Upper lobe of right lung (tissue), 1 donor: ENCODE measurements around the gene SMIM35. TPM values are rescaled to one million over a fixed set of nuclear protein-coding genes. Genes with fewer than 3 reads are reported as not detected.

Experiments used
- ATAC-seq: fragments of 200-7000 bp; cut with Tn5 transposase; one replicate; pipeline ENCODE4 v1.9.1; 2020; ENCODE audit warnings: mild to moderate bottlenecking, moderate library complexity
- DNase-seq: peaks from one replicate; pipeline ENCODE4 v3.0.0-alpha.2; 2020
- H3K27ac ChIP-seq: fragments of 200-600 bp; one replicate; pipeline ENCODE4 v1.8.0; 2022
- H3K27me3 ChIP-seq: fragments of 200-600 bp; one replicate; pipeline ENCODE4 v1.8.0; 2022; ENCODE audit warnings: mild to moderate bottlenecking
- H3K36me3 ChIP-seq: fragments of 200-600 bp; one replicate; pipeline ENCODE4 v1.8.0; 2022
- H3K4me1 ChIP-seq: fragments of 200-600 bp; one replicate; pipeline ENCODE4 v1.8.0; 2022
- H3K4me3 ChIP-seq: fragments of 200-600 bp; one replicate; pipeline ENCODE4 v1.8.0; 2022; ENCODE audit warnings: mild to moderate bottlenecking
- H3K9me3 ChIP-seq: fragments of 200-600 bp; one replicate; pipeline ENCODE4 v1.8.0; 2022
- CTCF ChIP-seq: fragments of 200-600 bp; IDR thresholded peaks from one replicate; pipeline ENCODE4 v1.8.0; 2022; ENCODE audit warnings: antibody characterized with exemption
- intact Hi-C: fragments of 100-400 bp; cut with DNase I; formaldehyde crosslinking; loops from one replicate; pipeline ENCODE4 v1.11.0; 2022
- total RNA-seq: library from RNA; stranded (reverse); fragmentation: NEBNext Ultra II Directional; extraction: Animal tissue kit (Norgen Biotek cat#: 25700); gene quantifications from one replicate; pipeline ENCODE4 v1.2.1, GENCODE V29; 2021
- donor health status: DM: no; HTN: yes; CAD: no; lungs with severe emphysema.

SMIM35 gene
- total RNA-seq, 1 donor from 2014 or later: not detected

- Histone ChIP-seq H3K27me3 (no peaks in the 10 kb centered on the region), H3K9me3 (no peaks in the 10 kb centered on the region), H3K36me3 (no peaks in the 10 kb centered on the region), H3K4me3 (no peak overlapping the region), H3K27ac (no peak overlapping the region), H3K4me1 (no peaks in the 10 kb centered on the region)
- ATAC-seq (no peak), DNase-seq (no peak)
- intact Hi-C loops: no loop called here
- no peak for TF ChIP-seq CTCF
Measured at GRCh38 chr11:118021146-118021545, 65.6 kb downstream of the SMIM35 start.

- no peak for DNase-seq
- intact Hi-C loops: no loop called here
- H3K36me3 ChIP-seq: no peaks in the 10 kb centered on the region
- ATAC-seq: no peak
- H3K27ac ChIP-seq: no peak overlapping the region
- TF ChIP-seq CTCF: no peak
- H3K4me3 ChIP-seq: no peak overlapping the region
- no peaks in the 10 kb centered on the region for H3K27me3 ChIP-seq
- H3K9me3 ChIP-seq: no peaks in the 10 kb centered on the region
- no peaks in the 10 kb centered on the region for H3K4me1 ChIP-seq
Measured at GRCh38 chr11:118018401-118018800, 68.4 kb downstream of the SMIM35 start.

GRCh38 chr11:118017631-118018315, 69.0 kb downstream of the SMIM35 start:
- TF ChIP-seq CTCF: no peak

GRCh38 chr11:118017111-118017510, 69.7 kb downstream of the SMIM35 start:
- ATAC-seq (no peak), DNase-seq (no peak)

More at GRCh38 chr11:118017631-118018315, 69.0 kb downstream of the SMIM35 start:
- Histone ChIP-seq H3K9me3 (no peaks in the 10 kb centered on the region), H3K27me3 (no peaks in the 10 kb centered on the region), H3K27ac (no peak overlapping the region), H3K36me3 (no peaks in the 10 kb centered on the region), H3K4me3 (no peak overlapping the region), H3K4me1 (peaks cover 5% of the 10 kb centered on the region)
- DNase-seq: no peak
- ATAC-seq: no peak
- intact Hi-C loops: no loop called here

GRCh38 chr11:118016104-118016503, 70.7 kb downstream of the SMIM35 start:
- H3K27me3 ChIP-seq: no peaks in the 10 kb centered on the region
- no peaks in the 10 kb centered on the region for H3K9me3 ChIP-seq
- no peak for ATAC-seq
- no peak for DNase-seq
- H3K36me3 ChIP-seq: no peaks in the 10 kb centered on the region
- H3K27ac ChIP-seq: no peak overlapping the region
- peaks cover 16% of the 10 kb centered on the region for H3K4me1 ChIP-seq
- no peak overlapping the region for H3K4me3 ChIP-seq
- intact Hi-C loops: no loop called here
- no peak for TF ChIP-seq CTCF

More at GRCh38 chr11:118017111-118017510, 69.7 kb downstream of the SMIM35 start:
- intact Hi-C loops: no loop called here
- H3K9me3 ChIP-seq: no peaks in the 10 kb centered on the region
- no peak overlapping the region for H3K4me3 ChIP-seq
- no peaks in the 10 kb centered on the region for H3K27me3 ChIP-seq
- TF ChIP-seq CTCF: no peak
- no peak overlapping the region for H3K27ac ChIP-seq
- H3K4me1 ChIP-seq: peaks cover 9% of the 10 kb centered on the region
- no peaks in the 10 kb centered on the region for H3K36me3 ChIP-seq
